Measurements from ENCODE around the gene UBFD1. TPM values are rescaled to one million over a fixed set of nuclear protein-coding genes. Genes with fewer than 3 reads are reported as not detected.
A peak's percentile ranks its signal among the peaks of the same experiment; 100 is the strongest.

Gene UBFD1
- total RNA-seq, 8 experiments from 2014 or later = 43.7 to 72.5 (median 60.3) TPM

GRCh38 chr16:23562505-23562904, 5.0 kb downstream of the UBFD1 start:
- no peak overlapping the region for H3K27ac ChIP-seq
- in situ Hi-C loops (cut with MboI; ENCODE audit: low pct_unique_long_range_greater_than_20kb in 2 of 9, low sequenced_read_pairs in 9 of 9, unreplicated experiment in 9 of 9) = no loop called here
- no peak for ATAC-seq (replicated peaks in 6 of 8)
- 85 to 100% (median 94%) methylated on average over 2 to 10 of the region's 13 CpGs; no CpG with 5 or more reads in 2 of the 10 experiments for WGBS, 10 experiments
- no peak overlapping the region for H3K4me3 ChIP-seq
- H3K4me1 ChIP-seq (replicated peaks in 1 of 2) = peaks cover 6 to 9% of the 10 kb centered on the region in 2 donors

- ATAC-seq (replicated peaks in 6 of 8) = no peak
- H3K4me3 ChIP-seq = no peak overlapping the region
- WGBS, 10 experiments = 100% methylated on average over 1 of the region's 6 CpGs; no CpG with 5 or more reads in 7 of the 10 experiments
- H3K4me1 ChIP-seq (replicated peaks in 1 of 2) = peaks cover 6 to 9% of the 10 kb centered on the region in 2 donors
- no peak overlapping the region for H3K27ac ChIP-seq
- in situ Hi-C loops (cut with MboI; ENCODE audit: low pct_unique_long_range_greater_than_20kb in 2 of 9, low sequenced_read_pairs in 9 of 9, unreplicated experiment in 9 of 9) = no loop called here
Observed at GRCh38 chr16:23563186-23563585, 5.7 kb downstream of the UBFD1 start.

- ATAC-seq (replicated peaks in 6 of 8) = no peak
- Histone ChIP-seq H3K27ac (no peak overlapping the region), H3K4me3 (no peak overlapping the region), H3K4me1 (replicated peaks in 1 of 2) (no peaks in the 10 kb centered on the region)
- in situ Hi-C loops (cut with MboI; ENCODE audit: low pct_unique_long_range_greater_than_20kb in 2 of 9, low sequenced_read_pairs in 9 of 9, unreplicated experiment in 9 of 9) = no loop called here
- 94 to 100% (median 100%) methylated on average over 1 to 6 of the region's 9 CpGs; no CpG with 5 or more reads in 2 of the 10 experiments for WGBS, 10 experiments
Observed at GRCh38 chr16:23564575-23565363, 7.2 kb downstream of the UBFD1 start.

- H3K27ac ChIP-seq = no peak overlapping the region
- 90 to 100% (median 100%) methylated on average over 2 to 5 of the region's 8 CpGs; no CpG with 5 or more reads in 5 of the 10 experiments for WGBS, 10 experiments
- H3K4me1 ChIP-seq (replicated peaks in 1 of 2) = no peaks in the 10 kb centered on the region
- no peak for ATAC-seq (replicated peaks in 6 of 8)
- in situ Hi-C loops (cut with MboI; ENCODE audit: low pct_unique_long_range_greater_than_20kb in 2 of 9, low sequenced_read_pairs in 9 of 9, unreplicated experiment in 9 of 9) = no loop called here
- H3K4me3 ChIP-seq = no peak overlapping the region
Observed at GRCh38 chr16:23566724-23567123, 9.2 kb downstream of the UBFD1 start.

GRCh38 chr16:23567602-23568001, 10.1 kb downstream of the UBFD1 start:
- 50 to 84% methylated on average over 1 to 3 of the region's 3 CpGs; no CpG with 5 or more reads in 8 of the 10 experiments for WGBS, 10 experiments
- ATAC-seq (replicated peaks in 6 of 8) = no peak
- no peaks in the 10 kb centered on the region for H3K4me1 ChIP-seq (replicated peaks in 1 of 2)
- in situ Hi-C loops (cut with MboI; ENCODE audit: low pct_unique_long_range_greater_than_20kb in 2 of 9, low sequenced_read_pairs in 9 of 9, unreplicated experiment in 9 of 9) = no loop called here
- H3K27ac ChIP-seq = no peak overlapping the region
- no peak overlapping the region for H3K4me3 ChIP-seq

GRCh38 chr16:23570992-23571632, 13.6 kb downstream of the UBFD1 start:
- H3K4me3 ChIP-seq = no peak overlapping the region
- H3K4me1 ChIP-seq (replicated peaks in 1 of 2) = no peaks in the 10 kb centered on the region
- H3K27ac ChIP-seq = no peak overlapping the region
- in situ Hi-C loops (cut with MboI; ENCODE audit: low pct_unique_long_range_greater_than_20kb in 2 of 9, low sequenced_read_pairs in 9 of 9, unreplicated experiment in 9 of 9) = no loop called here
- ATAC-seq (replicated peaks in 6 of 8) = no peak
- 74 to 100% (median 98%) methylated on average over 2 to 6 of the region's 8 CpGs; no CpG with 5 or more reads in 2 of the 10 experiments for WGBS, 10 experiments

- in situ Hi-C loops (cut with MboI; ENCODE audit: low pct_unique_long_range_greater_than_20kb in 2 of 9, low sequenced_read_pairs in 9 of 9, unreplicated experiment in 9 of 9) = no loop called here
- no peak for ATAC-seq (replicated peaks in 6 of 8)
- 70 to 100% (median 94%) methylated on average over 1 to 5 of the region's 5 CpGs for WGBS, 10 experiments
Observed at GRCh38 chr16:23571895-23572294, 14.4 kb downstream of the UBFD1 start.

GRCh38 chr16:23572394-23572793, 14.9 kb downstream of the UBFD1 start:
- H3K27ac ChIP-seq = no peak overlapping the region
- in situ Hi-C loops (cut with MboI; ENCODE audit: low pct_unique_long_range_greater_than_20kb in 2 of 9, low sequenced_read_pairs in 9 of 9, unreplicated experiment in 9 of 9) = no loop called here

More at GRCh38 chr16:23571895-23572294, 14.4 kb downstream of the UBFD1 start:
- Histone ChIP-seq H3K4me1 (replicated peaks in 1 of 2) (no peaks in the 10 kb centered on the region), H3K4me3 (no peak overlapping the region), H3K27ac (no peak overlapping the region)

GRCh38 chr16:23573817-23574216, 16.3 kb downstream of the UBFD1 start:
- Histone ChIP-seq H3K27ac (no peak overlapping the region), H3K4me3 (no peak overlapping the region), H3K4me1 (replicated peaks in 1 of 2) (no peaks in the 10 kb centered on the region)
- WGBS, 10 experiments = 80 to 100% (median 100%) methylated on average over 1 to 3 of the region's 5 CpGs; no CpG with 5 or more reads in 5 of the 10 experiments
- in situ Hi-C loops (cut with MboI; ENCODE audit: low pct_unique_long_range_greater_than_20kb in 2 of 9, low sequenced_read_pairs in 9 of 9, unreplicated experiment in 9 of 9) = no loop called here
- ATAC-seq (replicated peaks in 6 of 8) = no peak

More at GRCh38 chr16:23572394-23572793, 14.9 kb downstream of the UBFD1 start:
- H3K4me1 ChIP-seq (replicated peaks in 1 of 2) = no peaks in the 10 kb centered on the region
- no peak overlapping the region for H3K4me3 ChIP-seq
- 92 to 100% (median 96%) methylated on average over 1 to 8 of the region's 9 CpGs; no CpG with 5 or more reads in 1 of the 10 experiments for WGBS, 10 experiments
- ATAC-seq (replicated peaks in 6 of 8) = no peak

GRCh38 chr16:23575834-23576233, 18.3 kb downstream of the UBFD1 start:
- Histone ChIP-seq H3K4me1 (replicated peaks in 1 of 2) (no peaks in the 10 kb centered on the region), H3K27ac (no peak overlapping the region), H3K4me3 (no peak overlapping the region)
- in situ Hi-C loops (cut with MboI; ENCODE audit: low pct_unique_long_range_greater_than_20kb in 2 of 9, low sequenced_read_pairs in 9 of 9, unreplicated experiment in 9 of 9) = no loop called here
- 17 to 100% (median 60%) methylated on average over 1 of the region's 3 CpGs; no CpG with 5 or more reads in 3 of the 10 experiments for WGBS, 10 experiments
- ATAC-seq (replicated peaks in 6 of 8) = peak in 2 of 8 experiments; percentile 38 to 49

- ATAC-seq (replicated peaks in 6 of 8) = no peak
- Histone ChIP-seq H3K4me3 (no peak overlapping the region), H3K4me1 (replicated peaks in 1 of 2) (no peaks in the 10 kb centered on the region), H3K27ac (no peak overlapping the region)
- in situ Hi-C loops (cut with MboI; ENCODE audit: low pct_unique_long_range_greater_than_20kb in 2 of 9, low sequenced_read_pairs in 9 of 9, unreplicated experiment in 9 of 9) = no loop called here
- WGBS, 10 experiments = 90 to 100% (median 100%) methylated on average over 1 to 2 of the region's 2 CpGs; no CpG with 5 or more reads in 7 of the 10 experiments
Observed at GRCh38 chr16:23577493-23577892, 20.0 kb downstream of the UBFD1 start.

- ATAC-seq (replicated peaks in 6 of 8) = no peak
- 57 to 100% (median 83%) methylated on average over 1 to 5 of the region's 5 CpGs; no CpG with 5 or more reads in 1 of the 10 experiments for WGBS, 10 experiments
- Histone ChIP-seq H3K4me3 (no peak overlapping the region), H3K27ac (no peak overlapping the region), H3K4me1 (replicated peaks in 1 of 2) (no peaks in the 10 kb centered on the region)
- in situ Hi-C loops (cut with MboI; ENCODE audit: low pct_unique_long_range_greater_than_20kb in 2 of 9, low sequenced_read_pairs in 9 of 9, unreplicated experiment in 9 of 9) = no loop called here
Observed at GRCh38 chr16:23578101-23578830, 20.7 kb downstream of the UBFD1 start.

GRCh38 chr16:23579371-23579770, 21.8 kb downstream of the UBFD1 start:
- Histone ChIP-seq H3K4me1 (replicated peaks in 1 of 2) (no peaks in the 10 kb centered on the region), H3K4me3 (no peak overlapping the region), H3K27ac (no peak overlapping the region)
- WGBS, 10 experiments = 80 to 100% (median 97%) methylated on average over 1 to 4 of the region's 4 CpGs; no CpG with 5 or more reads in 4 of the 10 experiments
- ATAC-seq (replicated peaks in 6 of 8) = no peak
- in situ Hi-C loops (cut with MboI; ENCODE audit: low pct_unique_long_range_greater_than_20kb in 2 of 9, low sequenced_read_pairs in 9 of 9, unreplicated experiment in 9 of 9) = no loop called here

Data from motor neuron (in vitro differentiated cells).